Activated effector memory CD4-positive, alpha-beta T cell treated with anti-CD3 and anti-CD28 coated beads, Interleukin-2, amount 50 U/mL, for 16 hours (primary cell): ENCODE results near the gene LZTS2.

ENCODE experiments used
- DNase-seq: peaks from one replicate; pipeline ENCODE4 v3.0.0-alpha.2; 2020

Gene LZTS2

GRCh38 chr10:101014966-101015581 is 15.5 kb downstream of the LZTS2 start:
- DNase-seq = no peak

GRCh38 chr10:101015582-101015973 is 16.0 kb downstream of the LZTS2 start:
- no peak for DNase-seq

DNA sequence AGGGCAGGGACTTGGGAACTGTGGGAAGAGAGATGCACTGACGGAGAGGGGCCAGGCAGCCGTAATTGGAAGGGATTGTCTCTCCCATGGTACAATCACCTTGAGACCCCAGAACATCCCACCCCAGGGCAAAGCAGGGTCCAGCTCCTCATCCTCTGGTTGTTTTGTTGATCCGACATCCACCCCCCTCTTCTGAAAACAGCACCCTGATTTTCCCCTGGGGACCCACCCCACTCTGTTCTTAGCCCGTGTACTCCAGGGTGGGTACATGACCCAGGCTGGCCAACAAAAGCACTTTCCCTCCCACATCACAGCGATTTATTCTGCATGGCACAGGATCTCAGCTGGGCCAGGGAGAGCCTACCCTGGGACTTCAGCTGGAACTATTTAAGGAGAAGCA is 17.2 kb downstream of the LZTS2 start:
- no peak for DNase-seq

DNA sequence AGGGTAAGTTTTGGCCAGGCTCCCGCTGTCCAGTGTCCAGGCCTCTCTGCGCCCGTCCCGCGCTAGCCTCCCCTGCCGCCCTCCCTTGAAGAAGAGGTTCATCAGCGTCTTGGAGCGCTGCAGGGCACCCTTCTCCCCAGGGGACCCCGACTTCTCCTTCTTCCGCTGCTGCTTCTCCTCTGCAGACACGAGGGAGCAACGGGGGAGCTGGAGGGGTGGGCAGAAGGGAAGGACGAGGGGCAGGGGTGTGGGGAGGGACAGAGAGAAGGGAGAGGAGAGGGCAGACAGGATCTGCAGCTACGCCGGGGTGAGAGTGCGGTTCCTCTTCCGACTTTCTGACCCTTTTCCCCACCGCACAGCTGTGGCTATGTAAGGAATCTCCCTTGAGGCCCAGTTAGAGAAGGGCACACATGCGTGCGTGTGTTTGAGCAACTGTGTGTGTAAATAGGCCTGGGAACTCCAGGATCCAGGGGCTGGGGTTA is 18.6 kb downstream of the LZTS2 start:
- DNase-seq = no peak

DNA sequence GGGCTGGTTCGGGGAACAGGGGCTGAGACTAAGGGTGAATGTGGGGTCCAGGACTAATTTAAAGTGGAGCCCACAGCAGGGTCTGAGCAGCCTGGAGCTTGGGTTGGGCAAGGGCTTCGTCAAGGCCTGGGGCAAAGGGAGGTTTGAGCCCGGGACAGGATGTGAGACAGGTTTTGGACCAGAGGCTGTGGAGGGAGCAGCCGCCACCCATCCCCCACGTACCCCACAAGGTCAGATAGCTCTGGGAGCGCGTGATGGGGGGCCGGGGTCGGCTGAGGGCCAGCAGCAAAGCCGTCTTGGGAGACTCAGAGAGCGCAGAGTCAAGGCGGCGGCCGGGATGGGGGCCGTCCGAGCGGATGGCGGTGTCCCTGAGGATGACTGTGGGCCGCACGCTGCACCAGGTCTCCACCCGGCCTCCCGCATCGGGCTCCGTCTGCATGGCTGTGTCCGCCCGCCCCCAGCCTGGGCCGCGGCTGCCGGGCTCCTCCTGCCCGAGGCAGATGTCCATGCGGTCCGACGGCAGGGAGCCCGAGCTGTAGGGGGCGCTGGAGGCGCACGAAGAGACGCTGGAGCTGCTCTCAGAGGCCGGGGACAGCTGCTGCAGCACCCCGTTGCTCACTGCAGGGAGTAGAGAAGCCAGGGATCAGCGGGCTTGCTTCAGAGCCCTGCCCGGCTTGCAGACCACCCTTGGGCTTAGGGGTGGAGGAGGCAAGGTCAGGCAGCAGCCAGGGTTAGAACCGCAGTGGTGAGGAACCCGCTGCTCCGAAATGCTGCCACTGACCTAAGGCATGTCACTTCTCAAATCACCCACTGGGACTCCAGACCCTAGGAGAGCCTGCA is 19.2 kb downstream of the LZTS2 start:
- DNase-seq = peak; percentile 89

DNA sequence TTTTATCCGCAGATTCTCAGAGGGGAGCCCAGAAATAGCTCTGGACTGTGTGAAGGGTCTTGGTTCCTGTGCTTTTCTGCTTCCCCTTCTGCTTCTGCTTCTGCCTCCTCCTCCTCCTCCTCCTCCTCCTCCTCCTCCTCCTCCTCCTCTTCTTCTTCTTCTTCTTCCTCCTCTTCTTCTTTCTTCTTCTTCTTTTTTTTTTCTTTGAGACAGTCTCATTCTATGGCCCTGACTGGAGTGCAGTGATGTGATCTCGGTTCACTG is 19.8 kb downstream of the LZTS2 start:
- no peak for DNase-seq

GRCh38 chr10:101020427-101021075 is 20.9 kb downstream of the LZTS2 start:
- DNase-seq = no peak

GRCh38 chr10:101021239-101021638 is 21.6 kb downstream of the LZTS2 start:
- no peak for DNase-seq

DNA sequence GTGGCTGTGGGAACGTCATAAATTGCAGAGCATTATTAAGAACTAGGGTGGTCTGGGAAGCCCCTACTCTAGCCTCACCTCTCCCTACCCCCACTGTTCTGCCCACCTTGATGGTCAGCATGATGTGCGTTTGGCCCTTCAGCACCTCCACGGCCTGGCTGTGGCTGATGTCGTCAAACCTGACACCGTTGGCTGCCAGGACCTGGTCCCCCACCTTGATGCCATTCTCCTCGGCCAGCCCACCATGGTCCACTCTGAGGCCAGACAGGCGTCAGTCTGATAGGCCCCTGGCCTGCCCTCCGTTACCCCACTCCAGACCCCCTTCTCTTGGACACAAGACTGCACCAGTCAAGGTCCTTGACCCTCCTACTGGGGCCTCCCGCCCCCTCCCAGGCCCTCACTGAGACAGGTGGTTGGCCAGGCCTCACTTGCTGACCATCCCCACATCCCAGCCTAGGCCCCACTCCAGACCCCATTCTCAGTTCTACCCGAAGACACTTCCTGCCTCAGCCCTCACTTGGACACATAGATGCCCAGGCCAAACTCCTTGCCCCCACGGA is 22.2 kb downstream of the LZTS2 start:
- no peak for DNase-seq

DNA sequence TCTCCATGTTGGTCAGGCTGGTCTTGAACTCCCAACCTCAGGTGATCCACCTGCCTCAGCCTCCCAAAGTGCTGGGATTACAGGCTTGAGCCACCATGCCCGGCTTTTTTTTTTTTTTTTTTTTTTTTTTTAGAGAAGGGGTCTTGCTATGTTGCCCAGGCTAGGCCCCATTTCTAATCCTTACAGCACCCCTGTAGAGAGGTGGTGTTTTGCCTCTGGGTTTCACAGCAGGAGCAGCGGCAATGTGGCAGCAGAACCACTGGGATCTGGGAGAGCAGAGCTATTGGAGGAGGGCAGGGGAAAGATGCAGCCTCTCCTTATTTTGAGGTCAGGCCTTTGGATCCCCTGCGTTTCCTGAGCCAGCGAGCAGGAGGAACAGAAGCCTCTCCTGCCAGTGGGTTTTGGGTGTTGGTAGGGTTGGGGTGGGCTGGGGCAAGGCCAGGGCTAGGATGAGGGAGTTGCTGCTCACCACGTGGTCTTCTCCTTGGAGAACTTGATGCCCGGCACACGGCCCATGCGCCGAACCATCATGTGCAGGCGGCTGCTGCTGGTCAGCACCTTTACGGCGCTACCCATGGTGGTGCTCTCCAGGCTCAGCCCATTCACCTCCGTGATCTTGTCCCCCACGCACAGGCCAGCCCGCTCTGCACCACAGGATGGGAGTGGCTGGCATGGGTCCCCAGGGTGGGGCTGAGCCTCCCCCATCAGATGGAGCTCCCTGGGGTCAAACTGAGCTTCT is 23.5 kb downstream of the LZTS2 start:
- no peak for DNase-seq

GRCh38 chr10:101027106-101027720 is 27.6 kb downstream of the LZTS2 start:
- DNase-seq = no peak

GRCh38 chr10:101028446-101029337 is 29.1 kb downstream of the LZTS2 start:
- DNase-seq = no peak

GRCh38 chr10:101029520-101030295 is 30.1 kb downstream of the LZTS2 start:
- no peak for DNase-seq

GRCh38 chr10:101030496-101031127 is 31.0 kb downstream of the LZTS2 start:
- DNase-seq = no peak

DNA sequence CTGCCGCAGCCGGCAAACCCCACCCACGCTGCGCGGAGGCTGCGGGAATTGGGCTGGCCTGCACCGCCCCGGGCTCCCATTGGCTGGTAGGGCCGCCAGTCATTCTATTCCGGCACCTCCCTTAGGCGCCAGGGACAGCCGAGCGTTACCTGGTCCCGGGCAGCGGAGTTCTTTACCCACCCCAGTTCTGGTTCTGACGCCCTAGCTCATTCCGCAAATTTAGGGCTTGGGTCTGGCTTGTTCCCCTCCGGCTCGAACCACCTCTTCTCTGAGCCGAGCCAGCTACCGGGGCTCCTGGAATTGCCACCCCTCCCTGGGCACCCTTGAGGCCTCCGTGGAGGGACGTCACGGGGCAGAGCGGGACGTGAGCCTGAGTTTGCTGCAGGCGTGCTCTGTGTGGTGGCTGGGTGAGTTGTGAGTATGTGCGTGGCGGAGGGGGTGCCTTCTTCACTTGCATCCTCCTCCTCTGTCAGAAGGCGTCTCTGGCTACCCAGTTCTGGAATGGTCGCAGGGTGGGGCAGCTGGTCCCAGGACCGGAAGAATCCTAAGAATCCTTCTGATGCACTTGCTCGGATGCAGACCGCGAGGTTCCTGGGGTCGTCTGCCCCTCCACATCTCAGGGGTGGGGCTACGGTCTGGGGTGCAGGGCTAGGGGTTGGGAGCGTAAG is 31.7 kb downstream of the LZTS2 start, which contains the start of the genes PDZD7 and SFXN3:
TSS of gene PDZD7 (minus strand) at position 2 of the 668 bp plus-strand sequence. CDS start 910 bp downstream, outside the sequence.
TSS of gene SFXN3 (plus strand) at position 107 of the 668 bp plus-strand sequence. CDS start 3,461 bp downstream, outside the sequence.
- DNase-seq = peak; percentile 98

GRCh38 chr10:101031796-101032636 is 32.4 kb downstream of the LZTS2 start:
- DNase-seq = peak; percentile 93

- DNase-seq = peak; percentile 83
These were observed 33.1 kb downstream of the LZTS2 start for GRCh38 chr10:101032637-101033224.

- no peak for DNase-seq
These were observed 33.7 kb downstream of the LZTS2 start for GRCh38 chr10:101033276-101033675.
